ENCODE results near the gene CDH12.

- TF ChIP-seq TAF1 (IDR thresholded peaks at IDR 0.05; ENCODE audit: borderline replicate concordance, insufficient read depth, low read length) = no peak
- TF ChIP-seq POLR2AphosphoS5 (IDR thresholded peaks at IDR 0.05; ENCODE audit: low read depth, low read length) = no peak
- TF ChIP-seq REST (IDR thresholded peaks at IDR 0.05; ENCODE audit: insufficient read depth in 1 of 2, low read depth in 2 of 2, low read length in 2 of 2) = no peak
- no peak for TF ChIP-seq SIN3A (IDR thresholded peaks at IDR 0.05; ENCODE audit: borderline replicate concordance, insufficient read depth, low read length)
Measured at GRCh38 chr5:22625451-22625850, 227.7 kb downstream of the CDH12 start.

All from PFSK-1 (cell line).